Lower leg skin (tissue), 4 donors: ENCODE data around the gene LRFN2. TPM values are rescaled to one million over a fixed set of nuclear protein-coding genes. Genes with fewer than 3 reads are reported as not detected.

Source experiments
- DNase-seq, 2 donors: peaks; one replicate each; pipeline ENCODE4 v3.0.0-alpha.2; 2019; ENCODE audit warnings: low spot score in 2 of 2
- H3K4me3 ChIP-seq: fragments of 200-600 bp; sonication (generic); 2 replicates; pipeline ENCODE4 v1.5.1; 2017; ENCODE audit warnings: mild to moderate bottlenecking, low read depth; ENCODE audit not compliant: poor library complexity, severe bottlenecking
- CTCF ChIP-seq, 3 donors: fragments of 450-650 bp; IDR thresholded peaks; one replicate each; pipeline ENCODE4 v1.5.1; 2016; ENCODE audit warnings: antibody characterized with exemption in 3 of 3, mild to moderate bottlenecking in 3 of 3, moderate library complexity in 2 of 3
- POLR2A ChIP-seq, 2 donors: fragments of 450-650 bp; IDR thresholded peaks; one replicate each; pipeline ENCODE4 v1.6.1; 2016 to 2017; ENCODE audit warnings: antibody characterized with exemption in 2 of 2, mild to moderate bottlenecking in 1 of 2, moderate library complexity in 1 of 2
- WGBS, 2 donors: methylation state at CpG; one replicate each; pipeline ENCODE4 v1.1.5; 2018; 5-methylcytosine and 5-hydroxymethylcytosine counted together
- intact Hi-C: fragments of 100-400 bp; cut with DNase I; formaldehyde crosslinking; loops from one replicate; pipeline ENCODE4 v1.15.0; 2023; ENCODE audit warnings: low total_unique reads
- total RNA-seq, 4 donors: library from RNA; depleted of rRNA; stranded (reverse); fragments of >200 nt; gene quantifications; one replicate each; pipeline ENCODE4 v1.1.0, GENCODE V29; 2016

LRFN2 gene
- total RNA-seq, 4 donors from 2014 or later = 0.10 TPM; not detected in 3

GRCh38 chr6:40517654-40518053 lies 69.5 kb downstream of the LRFN2 start:
- intact Hi-C loops = no loop called here
- TF ChIP-seq POLR2A (IDR thresholded peaks at IDR 0.05) (no peak), CTCF (IDR thresholded peaks at IDR 0.05) (no peak)
- 77 to 87% methylated on average over 5 of the region's 5 CpGs for WGBS, 2 donors
- DNase-seq = no peak
- H3K4me3 ChIP-seq = no peak overlapping the region

- WGBS, 2 donors = 93 to 95% methylated on average over 1 of the region's 1 CpG
- TF ChIP-seq CTCF (IDR thresholded peaks at IDR 0.05) = no peak
- no peak for TF ChIP-seq POLR2A (IDR thresholded peaks at IDR 0.05)
- intact Hi-C loops = no loop called here
Observed at GRCh38 chr6:40516429-40516828, 70.7 kb downstream of the LRFN2 start.

GRCh38 chr6:40512340-40512739 lies 74.8 kb downstream of the LRFN2 start:
- intact Hi-C loops = no loop called here
- no peak for DNase-seq
- WGBS, 2 donors = 53 to 59% methylated on average over 1 of the region's 1 CpG
- no peak overlapping the region for H3K4me3 ChIP-seq
- no peak for TF ChIP-seq CTCF (IDR thresholded peaks at IDR 0.05)
- no peak for TF ChIP-seq POLR2A (IDR thresholded peaks at IDR 0.05)

More at GRCh38 chr6:40516429-40516828, 70.7 kb downstream of the LRFN2 start:
- no peak overlapping the region for H3K4me3 ChIP-seq
- no peak for DNase-seq

GRCh38 chr6:40511884-40512283 lies 75.3 kb downstream of the LRFN2 start:
- intact Hi-C loops = no loop called here

GRCh38 chr6:40510442-40510841 lies 76.7 kb downstream of the LRFN2 start:
- no peak overlapping the region for H3K4me3 ChIP-seq
- no peak for DNase-seq
- no peak for TF ChIP-seq POLR2A (IDR thresholded peaks at IDR 0.05)
- TF ChIP-seq CTCF (IDR thresholded peaks at IDR 0.05) = no peak
- intact Hi-C loops = no loop called here
- WGBS, 2 donors = 82 to 88% methylated on average over 4 of the region's 4 CpGs

More at GRCh38 chr6:40511884-40512283, 75.3 kb downstream of the LRFN2 start:
- TF ChIP-seq POLR2A (IDR thresholded peaks at IDR 0.05) (no peak), CTCF (IDR thresholded peaks at IDR 0.05) (no peak)
- 74 to 76% methylated on average over 6 of the region's 6 CpGs for WGBS, 2 donors
- no peak for DNase-seq
- no peak overlapping the region for H3K4me3 ChIP-seq

- WGBS, 2 donors = 76 to 83% methylated on average over 11 of the region's 11 CpGs
- TF ChIP-seq CTCF (IDR thresholded peaks at IDR 0.05) = no peak
- TF ChIP-seq POLR2A (IDR thresholded peaks at IDR 0.05) = no peak
- H3K4me3 ChIP-seq = no peak overlapping the region
- no peak for DNase-seq
- intact Hi-C loops = no loop called here
Observed at GRCh38 chr6:40509716-40510260, 77.4 kb downstream of the LRFN2 start.
